ENCODE data around the gene FASTK.
A peak's percentile ranks its signal among the peaks of the same experiment; 100 is the strongest.

FASTK gene

DNA sequence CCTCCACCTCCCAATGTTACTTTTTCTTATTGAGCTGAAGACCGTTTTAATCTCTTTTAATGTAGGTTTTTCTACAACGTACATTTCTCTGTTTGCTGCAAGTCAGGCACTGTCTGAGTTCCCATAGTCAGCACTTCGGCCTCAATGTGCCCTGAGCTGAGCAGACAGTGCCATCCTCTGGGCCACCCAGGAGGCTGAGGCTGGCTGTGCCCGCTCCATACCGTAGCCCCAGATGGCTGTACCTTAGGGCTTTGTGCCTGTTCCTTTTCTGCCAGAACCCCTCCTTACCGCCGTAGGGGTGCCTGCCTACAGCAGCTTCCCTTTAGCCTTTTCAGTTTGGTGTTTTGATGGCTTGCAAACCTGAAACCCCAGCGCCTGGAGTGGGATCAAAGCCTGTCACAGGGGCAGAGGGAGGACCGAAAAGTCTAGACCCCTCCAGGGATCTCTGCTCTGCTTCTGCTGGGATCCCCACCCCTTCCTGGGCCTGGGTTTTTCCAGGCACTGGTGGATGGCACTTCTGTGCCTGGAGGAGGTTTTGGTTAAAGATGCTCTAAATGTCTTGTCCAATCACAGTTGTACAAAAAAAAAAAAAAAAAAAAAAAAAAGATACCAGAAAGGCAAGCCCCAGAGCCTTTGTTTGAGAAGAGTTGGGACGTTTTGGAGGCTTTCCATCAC, 14.7 kb upstream of the FASTK start:
- H3K4me3 ChIP-seq: no peak overlapping the region
- TF ChIP-seq Cebpa-rat (IDR thresholded peaks at IDR 0.05): no peak
- H3K4me1 ChIP-seq: peaks cover 60 to 90% (median 76%) of the 10 kb centered on the region in 10 experiments
- H3K36me3 ChIP-seq: peaks cover 0 to 64% (median 5%) of the 10 kb centered on the region in 11 experiments; a peak in 11 of 22 replicates
- H3K9ac ChIP-seq: peak overlapping the region in 6 of 11 experiments; percentile 7 to 43 (median 24); a peak in 7 of 22 replicates
- H3K4me2 ChIP-seq: peak overlapping the region; percentile 2 to 98 (median 36); a peak in 19 of 22 replicates
- H3K27ac ChIP-seq: no peak overlapping the region; a peak in 1 of 22 replicates
- H3K27me3 ChIP-seq: no peaks in the 10 kb centered on the region
- H3K9me3 ChIP-seq (replicated peaks in 1 of 11): no peaks in the 10 kb centered on the region
- peaks cover 78 to 100% (median 91%) of the 10 kb centered on the region in 11 experiments for H4K20me1 ChIP-seq

DNA sequence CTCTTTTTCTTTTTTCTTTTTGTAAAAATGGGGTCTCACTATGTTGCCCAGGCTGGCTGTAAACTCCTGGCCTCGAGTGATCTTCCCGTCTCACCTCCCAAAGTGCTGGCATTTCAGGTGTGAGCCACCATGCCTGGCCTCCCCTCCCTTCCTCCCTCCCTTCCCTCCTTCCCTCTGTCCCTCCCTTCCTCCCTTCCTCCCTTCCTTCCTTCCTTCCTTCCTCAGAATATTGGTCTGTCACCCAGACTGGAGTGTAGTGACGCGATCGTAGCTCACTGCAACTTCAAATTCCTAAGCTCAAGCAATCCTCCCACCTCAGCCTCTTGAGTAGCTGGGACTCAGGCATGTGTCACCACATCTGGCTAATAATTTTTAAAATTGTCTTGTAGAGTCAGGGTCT, 14.1 kb upstream of the FASTK start:
- H3K27ac ChIP-seq: no peak overlapping the region
- H3K4me1 ChIP-seq: peaks cover 63 to 91% (median 74%) of the 10 kb centered on the region in 10 experiments
- H3K4me3 ChIP-seq: no peak overlapping the region
- peaks cover 78 to 100% (median 91%) of the 10 kb centered on the region in 11 experiments for H4K20me1 ChIP-seq
- H3K4me2 ChIP-seq: peak overlapping the region; percentile 2 to 98 (median 36); a peak in 18 of 22 replicates
- no peaks in the 10 kb centered on the region for H3K9me3 ChIP-seq (replicated peaks in 1 of 11)
- peak overlapping the region in 5 of 11 experiments; percentile 7 to 43 (median 36); a peak in 4 of 22 replicates for H3K9ac ChIP-seq
- H3K36me3 ChIP-seq: peaks cover 0 to 59% (median 5%) of the 10 kb centered on the region in 11 experiments; a peak in 11 of 22 replicates
- peaks cover 0 to 4% (median 0%) of the 10 kb centered on the region in 11 experiments; a peak in 1 of 22 replicates for H3K27me3 ChIP-seq
- TF ChIP-seq Cebpa-rat (IDR thresholded peaks at IDR 0.05): no peak

DNA sequence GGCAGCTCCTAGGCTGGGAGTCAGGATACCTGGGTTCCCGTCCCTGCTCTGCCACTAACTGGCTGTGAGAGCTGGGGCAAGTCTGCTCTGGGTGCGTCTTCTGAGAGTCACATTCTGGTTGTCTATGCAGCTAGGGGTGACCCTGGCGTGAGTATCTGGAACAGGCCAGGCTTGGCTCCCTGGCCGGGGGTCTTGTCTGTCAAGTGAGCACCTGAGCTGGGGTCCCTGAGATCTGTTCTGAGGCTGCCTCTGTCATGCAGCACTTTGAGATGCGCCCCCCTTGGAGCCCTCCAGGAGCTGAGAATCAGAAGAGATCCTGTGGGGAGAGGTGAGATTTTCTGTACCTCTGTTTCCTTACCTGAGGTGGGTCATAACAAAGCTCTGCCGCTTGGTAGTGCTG, 13.1 kb upstream of the FASTK start:
- Histone ChIP-seq H3K4me3 (no peak overlapping the region), H3K9ac (peak overlapping the region in 4 of 11 experiments; percentile 11 to 57 (median 40); a peak in 5 of 22 replicates), H4K20me1 (peaks cover 81 to 100% (median 94%) of the 10 kb centered on the region in 11 experiments), H3K27me3 (peaks cover 0 to 13% (median 2%) of the 10 kb centered on the region in 11 experiments; a peak in 9 of 22 replicates), H3K4me1 (peaks cover 67 to 93% (median 78%) of the 10 kb centered on the region in 10 experiments), H3K27ac (no peak overlapping the region), H3K4me2 (peak overlapping the region in 8 of 11 experiments; percentile 1 to 98 (median 34); a peak in 10 of 22 replicates), H3K9me3 (replicated peaks in 1 of 11) (no peaks in the 10 kb centered on the region), H3K36me3 (peaks cover 0 to 54% (median 5%) of the 10 kb centered on the region in 11 experiments; a peak in 11 of 22 replicates)
- TF ChIP-seq Cebpa-rat (IDR thresholded peaks at IDR 0.05): no peak

DNA sequence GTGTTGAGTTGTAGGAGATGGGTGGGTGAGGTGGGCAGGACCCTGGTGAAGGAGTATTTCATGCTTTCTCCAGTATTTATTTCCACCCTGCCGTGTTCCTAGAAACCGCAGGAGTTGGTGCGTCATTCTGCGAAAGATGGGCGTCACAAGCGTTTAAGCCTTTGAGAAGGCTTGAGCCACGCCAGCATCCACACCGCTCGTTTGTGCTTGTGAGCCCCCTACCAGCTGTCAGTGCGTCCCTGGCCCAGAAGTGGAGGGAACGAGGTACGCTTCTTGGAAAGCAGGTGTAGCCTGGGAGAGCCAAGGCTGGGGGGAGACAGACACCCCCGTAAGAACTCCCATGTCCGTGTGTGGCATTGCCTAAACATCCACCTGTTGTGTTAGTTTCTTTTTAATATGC, 11.4 kb upstream of the FASTK start:
- Histone ChIP-seq H3K36me3 (peaks cover 0 to 39% (median 5%) of the 10 kb centered on the region in 11 experiments; a peak in 11 of 22 replicates), H3K27ac (no peak overlapping the region), H3K9ac (0 out of 22 replicates have a peak overlapping the region, but pooled peaks of 1 of the 11 experiments have one; percentile 91), H3K4me2 (peak overlapping the region in 8 of 11 experiments; percentile 7 to 100 (median 28); a peak in 10 of 22 replicates), H3K9me3 (replicated peaks in 1 of 11) (no peaks in the 10 kb centered on the region), H3K27me3 (peaks cover 0 to 31% (median 19%) of the 10 kb centered on the region in 11 experiments; a peak in 17 of 22 replicates), H3K4me1 (peaks cover 77 to 92% (median 80%) of the 10 kb centered on the region in 10 experiments), H3K4me3 (no peak overlapping the region), H4K20me1 (peaks cover 78 to 97% (median 89%) of the 10 kb centered on the region in 11 experiments)
- no peak for TF ChIP-seq Cebpa-rat (IDR thresholded peaks at IDR 0.05)

DNA sequence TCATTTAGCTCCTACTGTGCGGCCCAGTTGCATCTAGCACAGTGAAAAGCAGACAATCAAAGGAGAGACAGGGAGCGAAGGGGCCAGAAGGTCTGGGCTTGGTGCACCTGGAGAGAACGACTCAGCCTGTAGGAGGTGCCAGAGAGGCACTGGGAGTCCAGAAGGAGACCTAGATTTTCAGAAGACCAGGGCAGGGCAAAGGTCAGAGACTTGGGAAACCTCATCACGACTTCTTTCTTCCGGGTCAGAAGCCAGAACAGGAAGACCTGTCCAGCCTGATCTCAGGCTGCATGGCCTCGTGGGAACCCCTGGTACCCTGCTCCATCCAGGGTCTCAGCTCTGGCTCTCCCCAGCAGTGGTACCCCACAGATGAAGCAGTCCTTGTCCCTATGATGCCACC, 10.8 kb upstream of the FASTK start:
- Histone ChIP-seq H3K4me3 (no peak overlapping the region), H3K27me3 (peaks cover 0 to 33% (median 22%) of the 10 kb centered on the region in 11 experiments; a peak in 17 of 22 replicates), H3K9me3 (replicated peaks in 1 of 11) (no peaks in the 10 kb centered on the region), H3K4me1 (peaks cover 72 to 91% (median 79%) of the 10 kb centered on the region in 10 experiments), H4K20me1 (peaks cover 74 to 97% (median 85%) of the 10 kb centered on the region in 11 experiments), H3K36me3 (peaks cover 0 to 34% (median 3%) of the 10 kb centered on the region in 11 experiments; a peak in 11 of 22 replicates), H3K9ac (peak overlapping the region in 2 of 11 experiments; percentile 90 to 91; a peak in 2 of 22 replicates), H3K27ac (no peak overlapping the region), H3K4me2 (peak overlapping the region in 4 of 11 experiments; percentile 4 to 100 (median 96); a peak in 6 of 22 replicates)
- TF ChIP-seq Cebpa-rat (IDR thresholded peaks at IDR 0.05): no peak

DNA sequence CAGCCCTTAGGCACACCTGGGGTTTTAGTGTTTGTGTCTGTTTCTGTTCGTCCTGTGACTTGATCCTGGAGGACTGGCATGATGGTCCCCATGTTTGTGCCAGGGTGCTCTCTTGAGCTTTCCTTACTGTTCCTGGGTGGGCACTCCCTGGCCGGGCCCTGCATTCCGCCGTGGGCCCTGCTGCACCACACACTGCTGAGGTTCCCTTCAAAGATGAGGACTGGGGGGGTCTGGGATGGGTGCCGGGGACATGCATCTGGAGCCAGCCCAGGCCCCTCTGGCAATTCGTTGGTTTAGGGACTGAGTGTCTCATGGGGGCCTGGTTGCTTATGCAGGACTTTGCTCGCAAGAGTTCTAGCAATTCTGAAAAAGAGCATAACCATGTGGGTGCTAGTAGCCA, 10.4 kb upstream of the FASTK start:
- Histone ChIP-seq H3K4me3 (no peak overlapping the region), H3K27ac (peak overlapping the region in 1 of 11 experiments; percentile 92; a peak in 1 of 22 replicates), H3K9me3 (replicated peaks in 1 of 11) (no peaks in the 10 kb centered on the region), H3K27me3 (peaks cover 0 to 35% (median 23%) of the 10 kb centered on the region in 11 experiments; a peak in 17 of 22 replicates), H3K9ac (peak overlapping the region in 2 of 11 experiments; percentile 90 to 91; a peak in 3 of 22 replicates), H3K36me3 (peaks cover 0 to 31% (median 3%) of the 10 kb centered on the region in 11 experiments; a peak in 11 of 22 replicates), H3K4me1 (peaks cover 68 to 87% (median 77%) of the 10 kb centered on the region in 10 experiments), H4K20me1 (peaks cover 70 to 92% (median 81%) of the 10 kb centered on the region in 11 experiments), H3K4me2 (peak overlapping the region in 4 of 11 experiments; percentile 4 to 100 (median 96); a peak in 6 of 22 replicates)
- TF ChIP-seq Cebpa-rat (IDR thresholded peaks at IDR 0.05): no peak

DNA sequence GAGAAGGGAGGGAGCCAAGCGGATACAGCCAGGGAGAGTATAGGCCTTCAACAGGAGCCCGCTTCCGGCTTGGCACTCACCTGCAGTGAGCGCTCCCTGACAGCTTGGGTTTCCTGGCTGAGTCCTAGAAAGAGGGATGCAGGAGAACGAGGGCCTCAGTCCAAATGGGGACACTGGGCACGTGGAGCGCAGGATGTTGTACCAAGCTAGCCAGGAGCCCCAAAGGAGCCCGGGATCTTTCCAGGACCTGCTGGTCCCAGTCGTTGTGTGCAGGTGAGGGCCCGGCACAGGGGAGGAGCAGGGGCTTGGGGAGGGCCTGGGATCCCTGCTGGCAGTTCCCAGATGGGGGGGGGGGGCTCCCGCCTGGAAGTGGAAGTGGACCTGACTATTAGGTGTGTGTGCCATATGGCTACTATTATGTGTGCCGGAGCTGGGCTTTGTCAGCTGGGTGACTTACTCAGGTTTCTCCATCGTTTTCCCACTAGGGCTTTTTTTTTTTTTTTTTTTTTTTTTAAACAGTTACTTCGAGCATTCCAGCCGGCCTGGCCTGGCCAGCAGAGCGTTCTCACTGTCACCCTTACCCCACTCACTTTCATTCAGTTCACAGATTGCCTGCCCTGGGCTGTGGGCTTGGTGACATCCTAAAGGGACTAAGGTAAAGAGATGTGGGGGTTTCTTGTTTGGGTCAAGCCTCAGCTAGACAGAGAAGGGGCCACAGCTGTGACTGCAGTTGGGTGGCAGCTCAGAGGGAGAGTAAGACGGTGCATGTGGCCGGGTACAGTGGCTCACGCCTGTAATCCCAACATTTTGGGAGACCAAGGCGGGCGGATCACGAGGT, 9.5 kb upstream of the FASTK start:
- H3K36me3 ChIP-seq: peaks cover 0 to 30% (median 3%) of the 10 kb centered on the region in 11 experiments; a peak in 11 of 22 replicates
- peaks cover 0 to 44% (median 32%) of the 10 kb centered on the region in 11 experiments; a peak in 18 of 22 replicates for H3K27me3 ChIP-seq
- no peak for TF ChIP-seq Cebpa-rat (IDR thresholded peaks at IDR 0.05)
- peak overlapping the region; percentile 78 to 91 (median 85); a peak in 21 of 22 replicates for H3K9ac ChIP-seq
- peak overlapping the region in 9 of 11 experiments; percentile 72 to 92 (median 78); a peak in 17 of 22 replicates for H3K27ac ChIP-seq
- no peaks in the 10 kb centered on the region for H3K9me3 ChIP-seq (replicated peaks in 1 of 11)
- peak overlapping the region in 6 of 10 experiments; percentile 73 to 98 (median 77); a peak in 13 of 20 replicates for H3K4me3 ChIP-seq
- H3K4me2 ChIP-seq: peak overlapping the region; percentile 94 to 100 (median 99)
- H3K4me1 ChIP-seq: peaks cover 66 to 88% (median 77%) of the 10 kb centered on the region in 10 experiments
- peaks cover 61 to 83% (median 72%) of the 10 kb centered on the region in 11 experiments for H4K20me1 ChIP-seq

Measured in BLaER1 treated with 17β-estradiol and CSF1 and Interleukin-3, amounts not matched to agents 10 nM and 100 nM (cell line).